ENCODE results near the gene SELENOV.

GRCh38 chr19:39544911-39545310, 30.0 kb downstream of the SELENOV start:
- TF ChIP-seq SMAD4 (CRISPR knock-in tag; conservative IDR thresholded peaks at IDR 0.05) = no peak
- TF ChIP-seq ZKSCAN8 (CRISPR knock-in tag; IDR thresholded peaks at IDR 0.05) = no peak
- no peak for TF ChIP-seq KLF10 (CRISPR knock-in tag; IDR thresholded peaks at IDR 0.05)
- no peak for TF ChIP-seq NBN (IDR thresholded peaks at IDR 0.05; ENCODE audit: low read depth)
- no peak for TF ChIP-seq ZNF740 (CRISPR knock-in tag; IDR thresholded peaks at IDR 0.05)
- TF ChIP-seq ZNF740 (tag; IDR thresholded peaks at IDR 0.05) = no peak
- TF ChIP-seq CTCF (IDR thresholded peaks at IDR 0.05 in 2 of 3, conservative IDR thresholded peaks at IDR 0.05 in 1 of 3; ENCODE audit: insufficient read depth in 2 of 3, low read depth in 1 of 3, low read length in 3 of 3) = no peak
- TF ChIP-seq POLR2A (conservative IDR thresholded peaks at IDR 0.05) = no peak
- no peak for TF ChIP-seq EZH2 (IDR thresholded peaks at IDR 0.05; ENCODE audit: borderline replicate concordance, low read depth, low read length)
- no peak for TF ChIP-seq CUX1 (CRISPR knock-in tag; IDR thresholded peaks at IDR 0.05)
- TF ChIP-seq ATF3 (IDR thresholded peaks at IDR 0.05) = no peak
- TF ChIP-seq ATF3 (CRISPR knock-in tag; conservative IDR thresholded peaks at IDR 0.05) = no peak
- TF ChIP-seq ELF4 (CRISPR knock-in tag; IDR thresholded peaks at IDR 0.05) = no peak
- TF ChIP-seq PPARD (CRISPR knock-in tag; IDR thresholded peaks at IDR 0.05) = no peak
- TF ChIP-seq NR1H2 (CRISPR knock-in tag; IDR thresholded peaks at IDR 0.05) = no peak

All from K562 (cell line).